ENCODE measurements around the gene CELSR2.

Gene CELSR2

GRCh38 chr1:109267743-109268300, 18.5 kb downstream of the CELSR2 start:
- TF ChIP-seq CTCF (IDR thresholded peaks at IDR 0.05; ENCODE audit: low read depth, low read length) = no peak
- no peak overlapping the region for H3K4me3 ChIP-seq (ENCODE audit: low read depth, low read length)

- no peak overlapping the region for H3K4me3 ChIP-seq (ENCODE audit: low read depth, low read length)
- TF ChIP-seq CTCF (IDR thresholded peaks at IDR 0.05; ENCODE audit: low read depth, low read length) = no peak
Observed at GRCh38 chr1:109268431-109269211, 19.3 kb downstream of the CELSR2 start.

- no peak for TF ChIP-seq CTCF (IDR thresholded peaks at IDR 0.05; ENCODE audit: low read depth, low read length)
- H3K4me3 ChIP-seq (ENCODE audit: low read depth, low read length) = no peak overlapping the region
Observed at GRCh38 chr1:109269212-109269980, 20.1 kb downstream of the CELSR2 start.

- TF ChIP-seq CTCF (IDR thresholded peaks at IDR 0.05; ENCODE audit: low read depth, low read length) = no peak
- no peak overlapping the region for H3K4me3 ChIP-seq (ENCODE audit: low read depth, low read length)
Observed at GRCh38 chr1:109269981-109270622, 20.8 kb downstream of the CELSR2 start.

- no peak overlapping the region for H3K4me3 ChIP-seq (ENCODE audit: low read depth, low read length)
- no peak for TF ChIP-seq CTCF (IDR thresholded peaks at IDR 0.05; ENCODE audit: low read depth, low read length)
Observed at GRCh38 chr1:109270623-109271317, 21.4 kb downstream of the CELSR2 start.

- H3K4me3 ChIP-seq (ENCODE audit: low read depth, low read length) = no peak overlapping the region
- TF ChIP-seq CTCF (IDR thresholded peaks at IDR 0.05; ENCODE audit: low read depth, low read length) = no peak
Observed at GRCh38 chr1:109271458-109271857, 22.1 kb downstream of the CELSR2 start.
